DMS53 treated with DMSO at 0.1 percent for 48 hours (cell line): ENCODE data around the gene YIPF6.
A peak's percentile ranks its signal among the peaks of the same experiment; 100 is the strongest.
"Not testable (repeated sequence)": the region's sequence is repeated elsewhere in the genome, so short reads cannot be mapped to it uniquely, and the experiment has no call there.

Source experiments
- DNase-seq: peaks from one replicate; lab custom pipeline; 2025; ENCODE audit not compliant: unreplicated experiment; lab: John Stamatoyannopoulos, UW

Gene YIPF6

DNA sequence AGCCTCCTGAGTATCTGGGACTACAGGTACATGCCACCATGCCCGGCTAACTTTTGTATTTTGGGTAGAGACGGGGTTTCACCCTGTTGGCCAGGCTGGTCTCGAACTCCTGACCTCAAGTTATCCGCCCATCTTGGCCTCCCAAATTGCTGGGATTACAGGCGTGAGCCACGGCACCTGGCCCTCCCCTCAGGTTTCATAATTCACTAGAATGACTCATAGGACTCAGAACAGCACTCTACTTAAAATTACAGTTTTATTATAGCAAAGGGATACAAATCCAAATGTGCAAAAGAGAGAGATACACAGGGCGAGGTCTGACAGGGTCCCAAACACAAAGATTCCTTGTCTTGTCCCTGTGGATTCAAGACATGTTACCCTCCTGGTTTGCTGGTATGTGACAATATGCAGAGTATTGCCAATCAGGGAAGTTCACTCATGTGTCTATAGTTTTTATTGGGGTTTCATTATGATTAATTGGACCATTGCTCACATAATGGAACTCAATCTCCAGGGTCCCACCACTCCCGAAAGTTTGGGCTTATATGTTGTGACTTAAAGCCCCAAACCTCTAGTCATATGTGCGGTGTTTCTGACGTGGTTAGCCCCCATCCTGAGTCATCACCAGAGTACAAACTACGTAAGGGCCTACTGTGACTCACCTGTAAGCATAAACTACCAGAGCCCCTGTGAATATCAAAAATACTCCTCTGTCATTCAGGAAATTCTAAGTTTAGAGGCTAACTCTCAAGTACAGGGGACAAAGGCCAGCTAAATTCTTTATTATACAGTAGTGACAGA, 5.2 kb downstream of the YIPF6 start:
- DNase-seq, result no peak

GRCh38 chrX:68506649-68507048, 7.8 kb downstream of the YIPF6 start:
- DNase-seq, result no peak

DNA sequence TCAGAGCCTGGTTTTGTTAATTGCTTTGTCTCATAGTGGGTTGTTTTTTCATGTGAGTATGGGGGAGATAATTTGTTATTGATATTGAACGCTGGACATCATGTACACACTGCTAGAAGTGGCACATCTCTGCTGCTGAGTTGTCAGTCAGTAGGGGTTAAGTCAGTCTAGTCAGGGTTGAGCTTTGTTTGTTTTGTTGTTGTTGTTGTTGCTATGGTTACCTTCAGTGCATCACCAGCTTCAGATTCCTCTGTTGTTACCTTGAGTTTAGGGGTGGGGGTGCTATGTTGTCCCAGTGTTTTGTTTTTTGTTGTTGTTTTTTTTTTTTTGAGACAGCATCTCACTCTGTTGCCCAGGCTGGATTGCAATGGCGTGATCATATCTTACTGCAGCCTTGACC, 9.9 kb downstream of the YIPF6 start:
- DNase-seq, result no peak

GRCh38 chrX:68511255-68511654, 12.4 kb downstream of the YIPF6 start:
- peak; percentile 32 for DNase-seq

DNA sequence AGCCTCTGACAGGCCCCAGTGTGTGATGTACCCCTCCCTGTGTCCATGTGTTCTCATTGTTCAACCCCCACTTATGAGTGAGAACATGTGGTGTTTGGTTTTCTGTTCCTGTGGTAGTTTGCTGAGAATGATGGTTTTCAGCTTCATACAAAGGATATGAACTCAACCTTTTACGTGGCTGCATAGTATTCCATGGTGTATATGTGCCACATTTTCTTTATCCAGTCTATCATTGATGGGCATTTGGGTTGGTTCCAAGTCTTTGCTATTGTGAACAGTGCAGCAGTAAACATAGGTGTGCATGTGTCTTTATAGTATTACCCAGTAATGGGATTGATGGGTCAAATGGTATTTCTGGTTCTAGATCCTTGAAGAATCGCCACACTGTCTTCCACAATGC, 25.8 kb downstream of the YIPF6 start:
- not testable (repeated sequence) for DNase-seq

DNA sequence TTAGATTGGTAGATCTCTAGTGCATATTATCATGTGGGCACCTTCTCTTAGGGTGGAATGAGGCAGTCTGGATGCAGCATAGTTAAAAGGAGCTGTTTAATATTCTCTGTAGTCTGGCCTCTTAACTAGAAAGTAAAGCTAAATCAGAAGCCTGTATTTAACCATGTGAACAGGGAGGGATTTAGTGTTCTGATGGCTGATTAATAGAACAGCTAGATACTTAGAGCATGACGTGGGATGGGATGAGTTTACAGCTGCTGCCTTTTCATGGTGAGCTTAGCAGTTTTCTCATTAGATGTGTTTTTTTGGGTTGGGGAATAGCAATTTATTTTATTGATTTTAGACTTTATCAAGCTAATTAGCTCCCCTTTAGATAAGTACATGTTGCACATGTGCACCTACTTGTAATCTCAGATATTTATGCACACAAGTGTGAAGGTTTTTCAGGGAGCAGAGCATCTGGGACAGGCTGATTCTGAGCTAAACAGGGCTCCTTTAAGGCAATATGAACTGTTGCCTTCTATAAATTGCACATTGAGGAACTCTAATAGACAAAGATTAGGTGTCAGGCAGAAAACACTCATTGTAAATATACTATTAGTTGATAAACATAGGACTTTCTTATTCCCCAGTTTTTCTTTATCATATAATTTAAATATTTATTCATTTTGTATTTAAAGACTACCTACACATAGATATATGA, 34.1 kb downstream of the YIPF6 start:
- no peak for DNase-seq

DNA sequence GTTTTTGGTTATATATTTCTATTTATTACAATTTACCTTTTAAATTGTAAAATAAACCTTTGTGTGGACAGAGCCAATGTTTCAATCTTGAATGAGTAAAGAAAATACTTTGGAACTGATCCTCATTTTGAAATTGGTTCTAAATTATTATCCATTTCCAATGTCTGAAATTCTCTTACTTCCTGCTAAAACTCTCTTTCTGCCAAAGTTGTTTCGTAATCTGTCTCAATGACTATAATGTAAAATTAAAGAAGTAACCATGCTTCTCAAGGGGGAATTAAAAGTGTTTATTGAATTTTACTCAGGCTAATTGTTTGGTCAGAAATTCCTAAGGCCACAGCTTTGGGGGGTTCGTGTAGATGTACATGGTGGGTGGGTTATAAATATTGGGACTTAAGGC, 34.8 kb downstream of the YIPF6 start:
- DNase-seq, result no peak

- no peak for DNase-seq
These were observed 35.8 kb downstream of the YIPF6 start for GRCh38 chrX:68534691-68535090.

DNA sequence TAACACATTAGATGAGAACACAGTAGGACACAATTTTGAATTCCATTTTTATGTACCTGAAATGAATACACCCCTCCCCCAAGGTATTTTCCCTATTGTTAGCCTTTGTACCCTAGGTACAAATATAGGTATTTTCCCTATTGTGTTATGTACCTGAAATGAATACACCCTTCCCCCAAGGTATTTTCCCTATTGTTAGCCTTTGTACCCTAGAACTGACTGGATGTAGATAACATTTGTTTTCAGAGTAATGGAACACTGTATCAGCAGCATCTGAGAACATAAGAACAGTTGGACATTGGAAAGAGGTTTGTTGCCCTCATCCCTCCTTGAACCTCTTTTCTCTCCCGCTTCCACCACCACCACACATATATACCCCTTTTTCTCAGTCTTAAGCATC, 37.6 kb downstream of the YIPF6 start:
- DNase-seq, result no peak

DNA sequence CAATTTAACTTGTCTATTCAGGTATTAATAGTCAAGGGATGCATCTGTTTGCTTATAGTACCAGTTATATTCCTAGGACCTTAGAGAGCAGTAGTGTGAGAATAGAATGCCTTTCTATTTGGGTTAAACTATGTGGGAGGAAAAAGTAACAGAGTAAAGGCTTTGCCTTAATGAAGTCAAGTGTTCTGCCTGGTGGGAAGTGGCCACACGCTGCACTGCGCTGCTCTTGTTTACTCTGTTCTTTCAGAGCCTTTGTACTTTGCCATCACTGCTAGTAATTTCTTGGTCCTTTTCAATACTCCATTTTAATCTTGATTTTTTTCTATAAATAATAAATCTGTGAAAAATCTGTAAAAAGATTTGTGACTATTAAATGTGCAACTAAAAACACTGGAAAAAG, 38.0 kb downstream of the YIPF6 start:
- no peak for DNase-seq

DNA sequence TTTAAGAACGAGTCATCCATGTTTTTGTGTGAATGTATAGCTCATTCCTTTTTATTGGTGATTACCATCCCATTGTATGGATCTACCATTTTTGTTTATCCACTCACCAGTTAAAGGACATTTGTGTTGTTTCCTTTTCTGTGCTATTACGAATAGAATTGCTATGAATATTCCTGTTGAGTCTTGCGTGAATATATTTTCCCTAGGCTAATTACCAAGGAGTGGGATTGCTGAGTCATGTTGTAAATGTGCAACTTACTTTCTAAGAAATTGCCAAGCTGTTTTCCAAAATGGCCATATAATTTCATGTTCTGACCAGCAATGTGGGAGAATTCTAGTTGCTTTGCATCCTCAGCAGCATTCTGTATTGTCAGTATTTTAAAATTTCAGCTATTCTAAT, 51.3 kb downstream of the YIPF6 start:
- DNase-seq, result no peak

- DNase-seq, result no peak
These were observed 57.2 kb downstream of the YIPF6 start for GRCh38 chrX:68556036-68556435.

DNA sequence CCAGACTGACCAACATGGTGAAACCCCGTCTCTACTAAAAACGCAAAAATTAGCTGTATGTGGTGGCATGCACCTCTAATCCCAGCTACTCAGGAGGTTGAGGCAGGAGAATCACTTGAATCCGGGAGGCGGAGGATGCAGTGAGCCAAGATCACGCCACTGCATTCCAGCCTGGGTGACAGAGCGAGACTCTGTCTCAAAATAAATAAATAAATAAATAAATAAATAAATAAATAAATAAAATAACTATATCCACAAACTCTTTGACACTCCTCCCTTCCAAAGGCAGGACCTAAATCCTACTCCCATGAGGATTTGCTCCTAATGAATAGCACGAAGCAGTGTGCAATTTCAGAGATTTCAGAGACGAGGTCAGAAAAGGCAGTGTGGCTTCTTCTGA, 58.3 kb downstream of the YIPF6 start:
- not testable (repeated sequence) for DNase-seq

DNA sequence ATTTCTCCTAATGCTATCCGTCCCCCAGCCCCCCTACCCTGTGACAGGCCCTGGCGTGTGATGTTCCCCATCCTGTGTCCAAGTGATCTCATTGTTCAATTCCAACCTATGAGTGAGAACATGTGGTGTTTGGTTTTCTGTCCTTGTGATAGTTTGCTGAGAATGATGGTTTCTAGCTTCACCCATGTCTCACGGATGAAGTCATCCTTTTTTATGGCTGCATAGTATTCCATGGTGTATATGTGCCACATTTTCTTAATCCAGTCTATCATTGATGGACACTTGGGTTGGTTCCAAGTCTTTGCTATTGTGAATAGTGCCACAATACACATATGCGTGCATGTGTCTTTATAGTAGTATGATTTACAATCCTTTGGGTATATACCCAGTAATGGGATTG, 61.1 kb downstream of the YIPF6 start:
- DNase-seq, result not testable (repeated sequence)

GRCh38 chrX:68568136-68568535, 69.3 kb downstream of the YIPF6 start:
- no peak for DNase-seq

DNA sequence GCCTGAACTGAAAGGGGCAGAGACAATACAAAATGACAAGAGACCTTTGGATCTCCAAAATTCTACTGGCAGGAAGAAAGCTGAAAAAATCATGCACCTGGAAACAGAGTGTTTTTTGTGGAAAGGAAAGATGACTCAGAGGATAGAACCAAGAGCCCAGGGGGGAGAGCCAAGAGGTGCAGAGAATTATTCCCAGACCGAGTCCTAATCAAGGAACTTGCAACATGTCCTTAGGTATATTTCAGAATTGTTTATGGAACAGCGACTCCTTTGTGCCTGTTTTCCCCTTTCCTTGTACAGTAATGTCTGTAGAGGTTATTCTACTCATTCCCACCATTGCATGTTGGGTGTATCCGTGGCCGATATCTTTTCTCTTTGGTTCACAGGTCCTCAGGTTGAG, 71.7 kb downstream of the YIPF6 start:
- no peak for DNase-seq

DNA sequence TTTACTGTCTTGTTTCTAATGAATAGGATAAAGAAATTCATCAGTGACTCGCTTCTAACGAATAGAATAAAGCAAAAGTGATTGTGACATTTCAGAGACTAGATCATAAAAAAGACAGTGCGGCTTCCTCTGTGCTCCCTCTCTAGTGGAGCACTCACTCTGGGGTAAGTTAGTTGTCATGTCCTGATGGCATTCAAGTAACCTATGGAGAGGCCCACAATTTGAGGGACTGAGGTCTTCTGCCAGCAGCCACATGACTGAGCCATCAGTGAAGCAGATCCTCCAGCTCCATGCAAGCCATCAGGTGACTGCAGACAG, 72.4 kb downstream of the YIPF6 start:
- no peak for DNase-seq

GRCh38 chrX:68571610-68572311, 72.9 kb downstream of the YIPF6 start:
- no peak for DNase-seq

- no peak for DNase-seq
These were observed 75.4 kb downstream of the YIPF6 start for GRCh38 chrX:68574240-68574639.

DNA sequence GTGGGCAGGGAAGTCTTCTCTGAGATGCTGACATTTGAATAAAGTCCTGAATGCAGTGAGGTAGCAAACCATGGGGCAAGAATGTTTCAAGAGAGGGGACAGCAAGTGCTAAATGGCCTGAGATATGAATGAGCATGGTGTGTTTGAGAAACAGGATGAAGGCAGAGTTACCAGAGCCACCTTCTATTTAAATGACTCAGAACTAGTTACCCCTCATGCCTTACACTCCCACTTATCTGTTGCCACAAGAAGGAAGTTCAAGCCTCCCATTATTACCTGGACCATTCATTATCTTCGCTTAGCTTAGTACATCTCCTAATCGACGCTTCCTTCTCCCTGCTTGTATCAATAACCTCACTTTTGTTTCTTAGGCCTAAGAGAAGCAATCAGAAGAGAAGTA, 81.0 kb downstream of the YIPF6 start:
- no peak for DNase-seq

DNA sequence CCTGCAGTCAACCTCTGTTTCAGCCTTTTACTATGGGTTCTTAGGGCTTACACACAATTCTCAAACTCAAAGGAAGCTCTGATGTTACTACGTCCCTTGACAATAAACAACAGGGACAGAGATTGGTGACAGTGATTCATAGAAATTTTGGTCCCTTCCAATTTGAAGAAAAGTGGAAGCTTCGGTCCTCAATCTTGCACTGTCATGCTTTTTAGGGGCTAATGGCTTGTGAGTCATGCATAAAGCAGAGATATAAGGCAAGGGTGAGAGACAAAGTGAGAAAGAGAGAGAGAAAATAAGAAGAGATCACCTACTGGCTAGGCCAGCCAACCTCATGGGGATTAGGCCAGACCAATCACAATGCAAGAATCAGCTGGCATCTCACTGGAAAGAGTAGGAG, 85.4 kb downstream of the YIPF6 start:
- no peak for DNase-seq
